T follicular helper cell (primary cell): Measurements from ENCODE around the gene C2CD4D.

Experiments
- DNase-seq: peaks from one replicate; pipeline ENCODE4 v3.0.0-alpha.2; 2020; ENCODE audit warnings: low read depth

C2CD4D gene

DNA sequence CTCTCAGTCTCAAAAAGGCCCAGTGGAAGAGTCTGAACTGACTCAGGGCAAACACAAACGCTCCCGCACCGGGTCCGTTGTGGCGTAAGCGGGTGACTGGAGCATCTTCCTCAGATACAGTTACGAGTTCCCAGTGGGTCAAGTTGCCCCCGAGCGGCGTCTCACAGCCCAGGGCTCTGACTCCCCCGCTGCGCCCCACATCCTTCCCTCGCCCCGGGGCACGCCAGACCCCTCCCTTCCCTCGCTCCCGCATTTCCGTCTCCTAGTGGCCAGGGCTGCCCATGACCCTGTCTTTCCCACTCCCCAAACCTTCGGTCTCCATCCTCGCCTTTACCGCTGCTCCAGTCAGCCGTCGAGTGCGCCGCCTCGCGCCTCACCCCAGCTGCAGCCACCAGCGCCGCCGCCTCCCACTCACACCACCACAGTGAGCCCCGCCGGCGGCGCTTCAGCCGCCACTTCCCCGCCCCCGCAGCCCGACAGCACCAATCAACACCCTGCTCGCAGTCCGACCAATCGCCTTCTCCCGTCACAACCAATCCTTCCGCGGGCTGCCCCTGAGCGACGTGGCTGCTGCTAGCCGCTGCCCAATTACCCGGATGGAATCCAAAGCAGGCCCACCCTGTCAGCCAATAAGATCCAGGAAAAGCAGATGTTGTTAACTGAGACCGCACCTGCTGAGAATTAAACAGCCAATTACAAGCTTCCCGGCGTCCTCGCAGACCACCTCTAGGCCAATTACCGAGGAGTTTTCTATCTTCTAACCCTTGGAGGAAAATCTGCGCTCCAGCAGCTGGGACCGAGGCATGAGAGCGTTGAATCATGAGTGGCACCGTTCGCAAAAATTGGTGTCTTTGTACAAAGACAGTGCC, 49.3 kb downstream of the C2CD4D start, which contains the start of gene TDRKH:
TDRKH (minus strand) TSS at position 430 of the 869 bp plus-strand sequence. CDS start 7,478 bp downstream, outside the sequence.
- DNase-seq, result peak; percentile 98
